ENCODE measurements around the gene NIFK. TPM values are rescaled to one million over a fixed set of nuclear protein-coding genes. Genes with fewer than 3 reads are reported as not detected.
"Not testable (repeated sequence)": the region's sequence is repeated elsewhere in the genome, so short reads cannot be mapped to it uniquely, and the experiment has no call there.

Gene NIFK
- total RNA-seq, 1 donor: 42.7 TPM

- no peak for TF ChIP-seq CTCF (IDR thresholded peaks at IDR 0.05; ENCODE audit: extremely low read depth, low read depth, low read length)
- peaks cover 3% of the 10 kb centered on the region for H3K27me3 ChIP-seq (ENCODE audit: insufficient read depth, low read length)
Measured at GRCh38 chr2:121740973-121741372, 4.3 kb upstream of the NIFK start.

GRCh38 chr2:121736140-121736461 is 574 bp downstream of the NIFK start:
- H3K79me2 ChIP-seq (ENCODE audit: insufficient read depth, low read length): peaks cover 43% of the 10 kb centered on the region
- H3K27ac ChIP-seq (ENCODE audit: low read depth, low read length): peak overlapping the region; percentile 90
- H3K4me3 ChIP-seq (ENCODE audit: insufficient read depth, low read length): peak overlapping the region; percentile 100
- H3K9me3 ChIP-seq (ENCODE audit: low read depth, low read length): no peaks in the 10 kb centered on the region
- peak; percentile 45 for DNase-seq (ENCODE audit: insufficient read length, low spot score, missing footprints)
- peaks cover 3% of the 10 kb centered on the region for H3K27me3 ChIP-seq (ENCODE audit: insufficient read depth, low read length)
- no peaks in the 10 kb centered on the region for H3K4me1 ChIP-seq (ENCODE audit: insufficient read depth, low read length)
- H2AFZ ChIP-seq (ENCODE audit: low read length): peak overlapping the region; percentile 96
- peaks cover 18% of the 10 kb centered on the region for H3K36me3 ChIP-seq (ENCODE audit: insufficient read depth, low read length)
- H4K20me1 ChIP-seq (ENCODE audit: insufficient read depth, low read length): peaks cover 10% of the 10 kb centered on the region
- peak overlapping the region; percentile 96 for H3K4me2 ChIP-seq (ENCODE audit: insufficient read depth, low read length)
- TF ChIP-seq CTCF (IDR thresholded peaks at IDR 0.05; ENCODE audit: extremely low read depth, low read depth, low read length): no peak

More at GRCh38 chr2:121740973-121741372, 4.3 kb upstream of the NIFK start:
- no peak overlapping the region for H3K4me3 ChIP-seq (ENCODE audit: insufficient read depth, low read length)
- H3K4me1 ChIP-seq (ENCODE audit: insufficient read depth, low read length): no peaks in the 10 kb centered on the region
- no peaks in the 10 kb centered on the region for H4K20me1 ChIP-seq (ENCODE audit: insufficient read depth, low read length)
- H3K36me3 ChIP-seq (ENCODE audit: insufficient read depth, low read length): no peaks in the 10 kb centered on the region
- no peaks in the 10 kb centered on the region for H3K9me3 ChIP-seq (ENCODE audit: low read depth, low read length)
- H2AFZ ChIP-seq (ENCODE audit: low read length): no peak overlapping the region
- peaks cover 7% of the 10 kb centered on the region for H3K79me2 ChIP-seq (ENCODE audit: insufficient read depth, low read length)
- H3K27ac ChIP-seq (ENCODE audit: low read depth, low read length): no peak overlapping the region
- H3K4me2 ChIP-seq (ENCODE audit: insufficient read depth, low read length): no peak overlapping the region
- peak; percentile 70 for DNase-seq (ENCODE audit: insufficient read length, low spot score, missing footprints)

- no peaks in the 10 kb centered on the region for H3K4me1 ChIP-seq (ENCODE audit: insufficient read depth, low read length)
- H3K27me3 ChIP-seq (ENCODE audit: insufficient read depth, low read length): peaks cover 3% of the 10 kb centered on the region
- peak overlapping the region; percentile 96 for H3K4me2 ChIP-seq (ENCODE audit: insufficient read depth, low read length)
- H3K79me2 ChIP-seq (ENCODE audit: insufficient read depth, low read length): peaks cover 44% of the 10 kb centered on the region
- no peaks in the 10 kb centered on the region for H3K9me3 ChIP-seq (ENCODE audit: low read depth, low read length)
- H3K27ac ChIP-seq (ENCODE audit: low read depth, low read length): peak overlapping the region; percentile 90
- peak overlapping the region; percentile 100 for H3K4me3 ChIP-seq (ENCODE audit: insufficient read depth, low read length)
- H4K20me1 ChIP-seq (ENCODE audit: insufficient read depth, low read length): peaks cover 10% of the 10 kb centered on the region
- peak overlapping the region; percentile 96 for H2AFZ ChIP-seq (ENCODE audit: low read length)
- peaks cover 23% of the 10 kb centered on the region for H3K36me3 ChIP-seq (ENCODE audit: insufficient read depth, low read length)
- DNase-seq (ENCODE audit: insufficient read length, low spot score, missing footprints): no peak
- TF ChIP-seq CTCF (IDR thresholded peaks at IDR 0.05; ENCODE audit: extremely low read depth, low read depth, low read length): no peak
Measured at GRCh38 chr2:121735518-121736074, 1.1 kb downstream of the NIFK start.

- H4K20me1 ChIP-seq (ENCODE audit: insufficient read depth, low read length): peaks cover 12% of the 10 kb centered on the region
- not testable (repeated sequence) for H3K4me2 ChIP-seq (ENCODE audit: insufficient read depth, low read length); H3K27me3 ChIP-seq (ENCODE audit: insufficient read depth, low read length); H3K4me3 ChIP-seq (ENCODE audit: insufficient read depth, low read length); H3K27ac ChIP-seq (ENCODE audit: low read depth, low read length); H2AFZ ChIP-seq (ENCODE audit: low read length); H3K9me3 ChIP-seq (ENCODE audit: low read depth, low read length); H3K4me1 ChIP-seq (ENCODE audit: insufficient read depth, low read length); DNase-seq (ENCODE audit: insufficient read length, low spot score, missing footprints)
- peaks cover 31% of the 10 kb centered on the region for H3K36me3 ChIP-seq (ENCODE audit: insufficient read depth, low read length)
- peaks cover 44% of the 10 kb centered on the region for H3K79me2 ChIP-seq (ENCODE audit: insufficient read depth, low read length)
Measured at GRCh38 chr2:121734544-121734943, 2.1 kb downstream of the NIFK start.

Data from osteoblast (primary cell).